B cell (primary cell): Measurements from ENCODE around the gene GSTO2. TPM values are rescaled to one million over a fixed set of nuclear protein-coding genes. Genes with fewer than 3 reads are reported as not detected.

Experiments
- ATAC-seq: fragments of 200-7000 bp; cut with Tn5 transposase; one replicate; pipeline ENCODE4 v1.10.0; 2021; ENCODE audit warnings: low read depth, mild to moderate bottlenecking, moderate number of reproducible peaks, moderate library complexity
- CTCF ChIA-PET: fragments of 350-600 bp; sonication (Branson Sonifier 250); formaldehyde crosslinking; loops from one replicate; lab custom pipeline; 2021; ENCODE audit warnings: antibody characterized with exemption, inconsistent platforms; lab: Charles Lee
- POLR2A ChIA-PET: fragments of 350-600 bp; sonication (Branson Sonifier 250); formaldehyde crosslinking; loops from one replicate; lab custom pipeline; 2021; ENCODE audit warnings: antibody characterized with exemption; lab: Charles Lee
- DNase-seq: peaks from one replicate; pipeline ENCODE4 v3.0.0; 2013
- H2AFZ ChIP-seq: 2 replicates; pipeline ENCODE4 v1.6.1; 2012; ENCODE audit warnings: mild to moderate bottlenecking, low read depth, low read length; ENCODE audit not compliant: insufficient read depth, poor library complexity, severe bottlenecking
- H3K27ac ChIP-seq, 2 donors: 1 replicate in 1 of 2; 2 replicates in 1 of 2; pipeline ENCODE4 v1.5.1; 2012 to 2013; ENCODE audit warnings: low read length in 2 of 2, mild to moderate bottlenecking in 2 of 2, moderate library complexity in 1 of 2
- H3K27me3 ChIP-seq, 4 experiments: fragments of 200-600 bp in 1 of 4; sonication (generic) in 1 of 4; replicated peaks in 1 of 4; 1 replicate in 2 of 4; 2 replicates in 2 of 4; pipeline versions ENCODE4 v1.6.1 to v1.7.0; 2013 to 2016; ENCODE audit warnings: low read length in 3 of 4, mild to moderate bottlenecking in 2 of 4, mixed read lengths in 1 of 4, moderate library complexity in 1 of 4; ENCODE audit not compliant: insufficient read depth in 4 of 4, control insufficient read depth in 3 of 4; ENCODE audit errors: control extremely low read depth in 1 of 4
- H3K36me3 ChIP-seq, 2 experiments: replicated peaks in 1 of 2; 1 replicate in 1 of 2; 2 replicates in 1 of 2; pipeline versions ENCODE4 v1.6.1 to v1.7.1; 2013; ENCODE audit warnings: low read length in 1 of 2; ENCODE audit not compliant: insufficient read depth in 2 of 2, control insufficient read depth in 1 of 2; ENCODE audit errors: control extremely low read depth in 1 of 2, extremely low read depth in 1 of 2
- H3K4me1 ChIP-seq, 2 donors: fragments of 200-600 bp in 1 of 2; sonication (generic) in 1 of 2; 1 replicate in 1 of 2; 2 replicates in 1 of 2; pipeline versions ENCODE4 v1.5.1 to v1.6.1; 2013 to 2017; ENCODE audit warnings: low read length in 2 of 2; ENCODE audit not compliant: control insufficient read depth in 2 of 2, insufficient read depth in 2 of 2
- H3K4me2 ChIP-seq: replicated peaks from 2 replicates; pipeline ENCODE3; 2012; ENCODE audit warnings: mild to moderate bottlenecking, low read depth, low read length; ENCODE audit not compliant: poor library complexity, severe bottlenecking
- H3K4me3 ChIP-seq, 5 experiments: fragments of 200-600 bp in 1 of 5; sonication (generic) in 1 of 5; 1 replicate in 3 of 5; 2 replicates in 2 of 5; pipeline versions ENCODE4 v1.5.1 to v1.7.0; 2011 to 2016; ENCODE audit warnings: low read length in 4 of 5, mild to moderate bottlenecking in 4 of 5, low read depth in 2 of 5, control low read depth in 1 of 5, moderate library complexity in 1 of 5; ENCODE audit not compliant: insufficient read depth in 1 of 5; ENCODE audit errors: control extremely low read depth in 1 of 5, extremely low read depth in 1 of 5
- H3K79me2 ChIP-seq: fragments of 200-600 bp; sonication (generic); one replicate; pipeline ENCODE4 v1.6.0; 2016; ENCODE audit warnings: low read length; ENCODE audit not compliant: control insufficient read depth, insufficient read depth
- H3K9ac ChIP-seq: fragments of 200-600 bp; sonication (generic); 2 replicates; pipeline ENCODE4 v1.6.1; 2017; ENCODE audit warnings: mild to moderate bottlenecking, low read length, moderate library complexity
- H3K9me3 ChIP-seq, 3 donors: one replicate each; pipeline versions ENCODE4 v1.6.1 to v1.7.1; 2013; ENCODE audit warnings: low read length in 2 of 3; ENCODE audit not compliant: control insufficient read depth in 2 of 3, insufficient read depth in 1 of 3; ENCODE audit errors: control extremely low read depth in 1 of 3
- H4K20me1 ChIP-seq: 2 replicates; pipeline ENCODE4 v1.6.0; 2012; ENCODE audit warnings: mild to moderate bottlenecking, low read length; ENCODE audit not compliant: insufficient read depth, control insufficient read depth, poor library complexity, severe bottlenecking
- H3K27ac Mint-ChIP-seq: one replicate; pipeline ENCODE4 v1.8.0; 2021; ENCODE audit warnings: mixed read lengths
- H3K27me3 Mint-ChIP-seq: one replicate; pipeline ENCODE4 v1.8.0; 2021; ENCODE audit warnings: mixed read lengths
- H3K4me1 Mint-ChIP-seq: one replicate; pipeline ENCODE4 v1.8.0; 2021; ENCODE audit warnings: mixed read lengths
- H3K4me3 Mint-ChIP-seq: one replicate; pipeline ENCODE4 v1.8.0; 2021; ENCODE audit warnings: mixed read lengths
- H3K9me3 Mint-ChIP-seq: one replicate; pipeline ENCODE4 v1.8.0; 2022; ENCODE audit warnings: mixed read lengths; ENCODE audit not compliant: insufficient read depth
- EZH2 ChIP-seq: IDR thresholded peaks from 2 replicates; pipeline ENCODE4 v1.6.1; 2012; ENCODE audit warnings: borderline replicate concordance, low read depth, mild to moderate bottlenecking, moderate library complexity, low read length; ENCODE audit not compliant: insufficient read depth, poor library complexity, severe bottlenecking
- WGBS: methylation state at CpG from one replicate; pipeline ENCODE4 v1.1.5; 2013; ENCODE audit warnings: missing lambda C conversion rate; ENCODE audit not compliant: insufficient coverage; 5-methylcytosine and 5-hydroxymethylcytosine counted together
- intact Hi-C: fragments of 100-400 bp; cut with micrococcal nuclease; formaldehyde crosslinking; loops from one replicate; pipeline ENCODE4 v1.10.0; 2022
- polyA plus RNA-seq: library from polyadenylated mRNA; depleted of rRNA; stranded (reverse); fragments of >200 nt; gene quantifications from 2 replicates; pipeline ENCODE4 v1.2.3, GENCODE V29; 2012
- total RNA-seq, 2 donors: library from RNA; stranded (reverse); fragments of 120-200 nt in 1 of 2; gene quantifications; 1 replicate in 1 of 2; 2 replicates in 1 of 2; pipeline versions ENCODE4 v1.2.3 to v1.2.4, GENCODE V29; 2013 to 2022
- TF ChIP-seq, protein P1 (sequence below): fragments of 200-600 bp; IDR thresholded peaks from one replicate; pipeline ENCODE4 v1.8.0; 2022; ENCODE audit warnings: antibody characterized with exemption, mild to moderate bottlenecking

Gene GSTO2
- total and polyA plus RNA-seq, 2 donors (not counting 1 experiment from before 2014, with no cell fraction given) = 0.16 to 0.89 TPM

DNA sequence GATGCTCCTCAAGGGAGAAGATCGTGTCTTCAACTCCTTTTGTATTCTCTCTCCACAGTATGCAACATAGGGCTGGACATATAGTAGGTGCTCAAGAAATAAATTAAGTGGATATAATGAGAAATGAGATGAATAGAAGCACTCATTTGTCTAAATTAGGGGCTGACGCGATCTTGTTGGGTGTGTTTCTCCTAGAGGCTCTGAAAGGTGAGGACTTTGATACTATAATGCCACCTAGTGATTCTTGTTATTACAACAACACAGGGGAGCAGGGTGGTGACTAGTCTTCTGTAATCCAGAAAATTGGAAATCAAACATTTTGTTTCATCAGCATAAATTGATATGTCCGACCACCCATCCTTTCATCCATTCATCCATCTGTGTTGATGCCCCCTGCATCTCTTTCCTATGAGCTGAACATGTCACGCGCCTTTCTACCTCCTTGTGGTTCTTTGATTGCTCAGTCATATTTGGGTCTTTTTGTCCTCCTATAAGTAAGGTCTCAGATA, 81.2 kb downstream of the GSTO2 start:
- Mint-ChIP-seq H3K27me3 (no peaks in the 10 kb centered on the region), H3K4me3 (no peak overlapping the region), H3K27ac (no peak overlapping the region), H3K9me3 (no peaks in the 10 kb centered on the region), H3K4me1 (peaks cover 34% of the 10 kb centered on the region)
- WGBS = 20% methylated on average over 2 of the region's 6 CpGs
- DNase-seq (peak; percentile 83), ATAC-seq (peak; percentile 60)
- POLR2A ChIA-PET = interaction anchor here (1.3 to 1.5 kb wide), 2 partner anchors 12 to 44 kb away, joined by 8 to 11 read pairs; partner anchors contain the start of gene ITPRIP
- peak overlapping the region; percentile 36 for H2AFZ ChIP-seq
- peaks cover 37 to 66% of the 10 kb centered on the region in 2 donors for H3K4me1 ChIP-seq
- no peaks in the 10 kb centered on the region for H3K9me3 ChIP-seq
- H3K4me2 ChIP-seq = peak overlapping the region; percentile 66
- peaks cover 0 to 2% (median 0%) of the 10 kb centered on the region in 4 experiments for H3K27me3 ChIP-seq
- H4K20me1 ChIP-seq = no peaks in the 10 kb centered on the region
- H3K27ac ChIP-seq = peak overlapping the region; percentile 79 to 86
- CTCF ChIA-PET = interaction anchor here (0.8 to 15.7 kb wide), 14 partner anchors 9 to 226 kb away, joined by 3 to 594 read pairs (median 11); partner anchors contain the start of genes GSTO2 and ITPRIP
- intact Hi-C loops = loop anchor here (1.0 kb wide), 2 partner anchors 45 to 59 kb away; no protein-coding TSS in a partner anchor
- H3K9ac ChIP-seq = peak overlapping the region; percentile 58
- H3K4me3 ChIP-seq = peak overlapping the region; percentile 6 to 65 (median 40)
- H3K36me3 ChIP-seq = no peaks in the 10 kb centered on the region
- TF ChIP-seq EZH2 = no peak
- TF ChIP-seq, protein P1, sequence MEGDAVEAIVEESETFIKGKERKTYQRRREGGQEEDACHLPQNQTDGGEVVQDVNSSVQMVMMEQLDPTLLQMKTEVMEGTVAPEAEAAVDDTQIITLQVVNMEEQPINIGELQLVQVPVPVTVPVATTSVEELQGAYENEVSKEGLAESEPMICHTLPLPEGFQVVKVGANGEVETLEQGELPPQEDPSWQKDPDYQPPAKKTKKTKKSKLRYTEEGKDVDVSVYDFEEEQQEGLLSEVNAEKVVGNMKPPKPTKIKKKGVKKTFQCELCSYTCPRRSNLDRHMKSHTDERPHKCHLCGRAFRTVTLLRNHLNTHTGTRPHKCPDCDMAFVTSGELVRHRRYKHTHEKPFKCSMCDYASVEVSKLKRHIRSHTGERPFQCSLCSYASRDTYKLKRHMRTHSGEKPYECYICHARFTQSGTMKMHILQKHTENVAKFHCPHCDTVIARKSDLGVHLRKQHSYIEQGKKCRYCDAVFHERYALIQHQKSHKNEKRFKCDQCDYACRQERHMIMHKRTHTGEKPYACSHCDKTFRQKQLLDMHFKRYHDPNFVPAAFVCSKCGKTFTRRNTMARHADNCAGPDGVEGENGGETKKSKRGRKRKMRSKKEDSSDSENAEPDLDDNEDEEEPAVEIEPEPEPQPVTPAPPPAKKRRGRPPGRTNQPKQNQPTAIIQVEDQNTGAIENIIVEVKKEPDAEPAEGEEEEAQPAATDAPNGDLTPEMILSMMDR = peak; percentile 75
- no peaks in the 10 kb centered on the region for H3K79me2 ChIP-seq

DNA sequence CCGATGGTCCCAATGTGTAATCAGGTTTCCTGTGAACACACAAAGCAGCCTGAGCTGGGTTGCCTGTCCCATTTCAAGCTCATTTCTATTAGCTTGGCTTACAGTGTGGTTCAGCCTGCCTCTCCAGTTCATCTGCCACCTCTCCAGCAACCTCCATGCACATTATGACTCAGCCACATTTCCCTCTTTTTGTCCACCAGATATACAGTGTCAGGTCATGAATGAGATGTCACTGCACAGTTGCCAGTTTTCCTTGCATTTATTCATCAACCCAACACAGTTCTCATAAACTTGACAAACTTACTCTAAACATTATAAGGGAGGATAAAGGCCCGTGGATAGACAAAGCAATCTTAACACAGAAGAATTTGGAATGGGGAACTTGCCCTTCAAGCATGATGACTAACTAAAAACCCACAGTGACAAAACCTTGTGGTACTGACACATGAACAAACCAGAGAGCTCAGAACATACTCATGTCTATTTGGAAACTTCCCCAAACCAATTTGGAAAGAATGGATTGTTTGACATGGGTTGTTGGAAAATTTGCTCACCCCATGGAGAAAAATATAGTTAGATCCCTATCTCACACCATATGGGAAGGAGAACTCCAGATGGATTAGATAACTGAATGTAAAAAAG, 82.2 kb downstream of the GSTO2 start:
- Mint-ChIP-seq H3K4me1 (peaks cover 30% of the 10 kb centered on the region), H3K4me3 (peak overlapping the region; percentile 21), H3K27me3 (no peaks in the 10 kb centered on the region), H3K27ac (peak overlapping the region; percentile 51), H3K9me3 (no peaks in the 10 kb centered on the region)
- H3K4me2 ChIP-seq = no peak overlapping the region
- H3K27me3 ChIP-seq = peaks cover 0 to 5% (median 0%) of the 10 kb centered on the region in 4 experiments
- peaks cover 33 to 61% of the 10 kb centered on the region in 2 donors for H3K4me1 ChIP-seq
- ATAC-seq (no peak), DNase-seq (no peak)
- no peaks in the 10 kb centered on the region for H3K79me2 ChIP-seq
- no peaks in the 10 kb centered on the region for H4K20me1 ChIP-seq
- no peak overlapping the region for H3K4me3 ChIP-seq
- ChIA-PET CTCF (interaction anchor here (0.8 to 15.7 kb wide), 15 partner anchors 10 to 227 kb away, joined by 3 to 594 read pairs (median 11); partner anchors contain the start of genes GSTO2 and ITPRIP), POLR2A (interaction anchor here (0.7 to 1.0 kb wide), 4 partner anchors 14 to 55 kb away, joined by 3 to 4 read pairs (median 3); no protein-coding TSS in a partner anchor)
- no peaks in the 10 kb centered on the region for H3K9me3 ChIP-seq
- H3K27ac ChIP-seq = no peak overlapping the region
- no peak overlapping the region for H2AFZ ChIP-seq
- 90% methylated on average over 1 of the region's 2 CpGs for WGBS
- intact Hi-C loops = no loop called here
- no peak overlapping the region for H3K9ac ChIP-seq
- H3K36me3 ChIP-seq = no peaks in the 10 kb centered on the region
- TF ChIP-seq, protein P1 = no peak
